HUES6 (cell line): ENCODE results near the gene PVR.

Experiments
- H3K27ac ChIP-seq: 2 replicates; pipeline ENCODE4 v1.7.0; 2013; ENCODE audit warnings: low read depth, mild to moderate bottlenecking, low read length, inconsistent platforms
- H3K27me3 ChIP-seq: 2 replicates; pipeline ENCODE4 v1.6.1; 2013; ENCODE audit warnings: low read length; ENCODE audit not compliant: control insufficient read depth, insufficient read depth
- H3K36me3 ChIP-seq: 2 replicates; pipeline ENCODE4 v1.6.1; 2013; ENCODE audit warnings: low read length; ENCODE audit not compliant: control insufficient read depth, insufficient read depth
- H3K4me1 ChIP-seq: 2 replicates; pipeline ENCODE4 v1.6.1; 2013; ENCODE audit warnings: low read length; ENCODE audit not compliant: control insufficient read depth, insufficient read depth
- H3K4me3 ChIP-seq: 2 replicates; pipeline ENCODE4 v1.5.1; 2013; ENCODE audit warnings: low read depth, low read length
- H3K9ac ChIP-seq: one replicate; pipeline ENCODE4 v1.6.1; 2013; ENCODE audit warnings: mild to moderate bottlenecking, low read length
- H3K9me3 ChIP-seq: 2 replicates; pipeline ENCODE4 v1.6.1; 2013; ENCODE audit warnings: low read depth, low read length; ENCODE audit not compliant: control insufficient read depth, insufficient read depth

PVR gene, protein sequence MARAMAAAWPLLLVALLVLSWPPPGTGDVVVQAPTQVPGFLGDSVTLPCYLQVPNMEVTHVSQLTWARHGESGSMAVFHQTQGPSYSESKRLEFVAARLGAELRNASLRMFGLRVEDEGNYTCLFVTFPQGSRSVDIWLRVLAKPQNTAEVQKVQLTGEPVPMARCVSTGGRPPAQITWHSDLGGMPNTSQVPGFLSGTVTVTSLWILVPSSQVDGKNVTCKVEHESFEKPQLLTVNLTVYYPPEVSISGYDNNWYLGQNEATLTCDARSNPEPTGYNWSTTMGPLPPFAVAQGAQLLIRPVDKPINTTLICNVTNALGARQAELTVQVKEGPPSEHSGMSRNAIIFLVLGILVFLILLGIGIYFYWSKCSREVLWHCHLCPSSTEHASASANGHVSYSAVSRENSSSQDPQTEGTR

GRCh38 chr19:44643605-44644401 lies at the start of gene PVR:
Gene PVR (plus strand): TSS chr19:44643910. CDS start chr19:44644097, 187 bp downstream.
- no peaks in the 10 kb centered on the region for H3K9me3 ChIP-seq
- H3K27ac ChIP-seq, result peak within 1 kb of the TSS; percentile 62; the same call in 1 of the 2 replicates
- H3K27me3 ChIP-seq, result no peaks in the 10 kb centered on the region
- peak within 1 kb of the TSS; percentile 80 for H3K9ac ChIP-seq
- peak within 1 kb of the TSS; percentile 69 for H3K4me3 ChIP-seq
- H3K36me3 ChIP-seq, result peaks cover 28% of the 10 kb centered on the region
- H3K4me1 ChIP-seq, result no peaks in the 10 kb centered on the region

GRCh38 chr19:44596428-44597130 lies 47.1 kb upstream of the PVR start:
- Histone ChIP-seq H3K27me3 (no peaks in the 10 kb centered on the region), H3K27ac (no peak overlapping the region), H3K9ac (peak overlapping the region; percentile 16), H3K36me3 (no peaks in the 10 kb centered on the region), H3K4me1 (peaks cover 34% of the 10 kb centered on the region), H3K4me3 (no peak overlapping the region), H3K9me3 (0 out of 2 replicates have a peak, but pooled peaks cover 4% of the 10 kb centered on the region)

DNA sequence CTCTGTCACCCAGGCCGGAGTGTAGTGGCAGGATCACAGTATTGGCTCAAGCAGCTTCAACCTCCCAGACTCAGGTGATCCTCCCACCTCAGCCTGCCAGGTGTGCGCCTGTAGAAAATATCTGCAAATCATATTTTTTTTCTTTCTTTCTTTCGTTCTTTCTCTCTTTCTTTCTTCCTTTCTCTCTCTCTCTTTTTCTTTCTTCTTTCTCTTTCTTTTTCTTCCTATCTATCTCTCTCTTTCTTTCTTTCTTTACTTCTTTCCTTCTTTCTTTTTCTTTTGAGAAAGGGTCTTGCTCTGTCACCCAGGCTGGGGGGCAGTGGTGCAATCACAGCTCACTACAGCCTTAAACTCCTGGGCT lies 46.6 kb upstream of the PVR start:
- 0 out of 2 replicates have a peak, but pooled peaks cover 4% of the 10 kb centered on the region for H3K9me3 ChIP-seq
- peaks cover 31% of the 10 kb centered on the region for H3K4me1 ChIP-seq

GRCh38 chr19:44598355-44598754 lies 45.4 kb upstream of the PVR start:
- no peaks in the 10 kb centered on the region for H3K36me3 ChIP-seq
- H3K4me1 ChIP-seq, result peaks cover 28% of the 10 kb centered on the region
- H3K9ac ChIP-seq, result no peak overlapping the region
- H3K27me3 ChIP-seq, result no peaks in the 10 kb centered on the region
- H3K27ac ChIP-seq, result no peak overlapping the region
- H3K9me3 ChIP-seq, result 0 out of 2 replicates have a peak, but pooled peaks cover 4% of the 10 kb centered on the region
- no peak overlapping the region for H3K4me3 ChIP-seq

More for the DNA sequence above, 46.6 kb upstream of the PVR start:
- Histone ChIP-seq H3K4me3 (no peak overlapping the region), H3K9ac (peak overlapping the region; percentile 16), H3K27ac (no peak overlapping the region), H3K27me3 (no peaks in the 10 kb centered on the region), H3K36me3 (no peaks in the 10 kb centered on the region)

- H3K27me3 ChIP-seq, result no peaks in the 10 kb centered on the region
- H3K4me1 ChIP-seq, result peaks cover 28% of the 10 kb centered on the region
- no peak overlapping the region for H3K9ac ChIP-seq
- H3K4me3 ChIP-seq, result no peak overlapping the region
- H3K9me3 ChIP-seq, result 0 out of 2 replicates have a peak, but pooled peaks cover 4% of the 10 kb centered on the region
- H3K27ac ChIP-seq, result no peak overlapping the region
- H3K36me3 ChIP-seq, result no peaks in the 10 kb centered on the region
Observed at GRCh38 chr19:44598880-44599279, 44.8 kb upstream of the PVR start.

GRCh38 chr19:44600466-44600865 lies 43.2 kb upstream of the PVR start:
- Histone ChIP-seq H3K4me3 (no peak overlapping the region), H3K9ac (no peak overlapping the region), H3K27me3 (no peaks in the 10 kb centered on the region), H3K27ac (no peak overlapping the region), H3K36me3 (no peaks in the 10 kb centered on the region), H3K4me1 (peaks cover 28% of the 10 kb centered on the region), H3K9me3 (0 out of 2 replicates have a peak, but pooled peaks cover 4% of the 10 kb centered on the region)

- peaks cover 18% of the 10 kb centered on the region for H3K4me1 ChIP-seq
- no peaks in the 10 kb centered on the region for H3K27me3 ChIP-seq
- 0 out of 2 replicates have a peak, but pooled peaks cover 4% of the 10 kb centered on the region for H3K9me3 ChIP-seq
- no peaks in the 10 kb centered on the region for H3K36me3 ChIP-seq
- H3K27ac ChIP-seq, result no peak overlapping the region
- H3K9ac ChIP-seq, result no peak overlapping the region
- no peak overlapping the region for H3K4me3 ChIP-seq
Observed at GRCh38 chr19:44602081-44602480, 41.6 kb upstream of the PVR start.

- Histone ChIP-seq H3K27me3 (no peaks in the 10 kb centered on the region), H3K36me3 (no peaks in the 10 kb centered on the region), H3K9me3 (0 out of 2 replicates have a peak, but pooled peaks cover under 1% of the 10 kb centered on the region), H3K9ac (no peak overlapping the region), H3K27ac (no peak overlapping the region), H3K4me3 (no peak overlapping the region), H3K4me1 (peaks cover 27% of the 10 kb centered on the region)
Observed at GRCh38 chr19:44603201-44603945, 40.3 kb upstream of the PVR start.

DNA sequence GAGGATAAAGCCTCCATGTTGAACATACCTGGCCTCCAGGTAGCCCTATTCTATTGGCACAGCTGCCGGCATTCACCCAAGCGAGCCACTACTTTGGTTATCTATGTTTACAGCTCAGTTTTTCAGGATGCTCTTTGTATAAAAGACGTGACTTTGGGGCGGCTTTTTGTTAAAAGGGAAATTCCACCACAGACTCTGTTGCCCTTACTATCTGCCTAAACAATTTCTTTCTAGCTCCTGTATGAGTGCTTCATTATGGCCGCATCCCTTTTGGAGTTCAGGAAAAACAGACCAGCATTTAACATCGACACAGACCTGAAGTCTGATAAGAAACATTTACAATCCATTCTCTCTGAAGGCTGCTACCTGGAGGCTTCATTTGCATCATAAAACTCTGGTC lies 39.5 kb upstream of the PVR start:
- Histone ChIP-seq H3K36me3 (no peaks in the 10 kb centered on the region), H3K9me3 (no peaks in the 10 kb centered on the region), H3K27ac (peak overlapping the region; percentile 35; the same call in 1 of the 2 replicates), H3K4me1 (peaks cover 28% of the 10 kb centered on the region), H3K27me3 (no peaks in the 10 kb centered on the region), H3K4me3 (no peak overlapping the region), H3K9ac (no peak overlapping the region)

DNA sequence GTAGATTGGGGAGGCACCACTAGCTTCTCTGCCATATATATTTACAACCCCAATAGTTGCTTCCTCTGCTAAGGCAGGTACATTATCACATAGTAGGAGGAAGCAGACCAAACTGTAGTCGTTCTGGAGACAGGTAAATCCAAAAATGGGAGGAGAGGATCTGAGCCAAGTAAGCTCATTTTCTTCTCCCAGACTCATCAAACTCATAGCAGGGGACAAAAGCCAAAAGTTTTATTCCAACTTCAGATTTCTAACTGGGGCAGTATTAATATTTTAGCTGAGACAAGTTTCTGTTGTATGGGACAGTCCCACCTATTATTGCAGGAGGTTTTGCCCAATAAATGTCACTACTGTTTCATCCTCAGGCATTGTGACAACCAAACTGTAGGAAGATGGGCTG lies 38.2 kb upstream of the PVR start:
- H3K4me1 ChIP-seq, result peaks cover 28% of the 10 kb centered on the region
- H3K9me3 ChIP-seq, result no peaks in the 10 kb centered on the region
- no peak overlapping the region for H3K4me3 ChIP-seq
- no peaks in the 10 kb centered on the region for H3K36me3 ChIP-seq
- H3K9ac ChIP-seq, result no peak overlapping the region
- H3K27me3 ChIP-seq, result no peaks in the 10 kb centered on the region
- H3K27ac ChIP-seq, result no peak overlapping the region
